Iris pigment epithelial cell (primary cell): Measurements from ENCODE around the gene KRT8.

ENCODE experiments used
- DNase-seq: peaks from one replicate; pipeline ENCODE4 v3.0.0-alpha.2; 2011; ENCODE audit warnings: low read depth

Gene KRT8

GRCh38 chr12:52904509-52905300 is at the start of gene KRT8:
TSS of gene KRT8 (minus strand) at chr12:52905076. CDS start at chr12:52904981, 95 bp downstream.
- DNase-seq, result peak; percentile 62

- DNase-seq, result no peak
Measured at GRCh38 chr12:52953181-52953841, 48.4 kb upstream of the KRT8 start.

GRCh38 chr12:52952076-52952801 is 47.4 kb upstream of the KRT8 start:
- DNase-seq, result no peak

- DNase-seq, result no peak
Measured at GRCh38 chr12:52951640-52952039, 46.8 kb upstream of the KRT8 start.

- DNase-seq, result no peak
Measured at GRCh38 chr12:52951126-52951525, 46.2 kb upstream of the KRT8 start.

- DNase-seq, result no peak
Measured at GRCh38 chr12:52950553-52950952, 45.7 kb upstream of the KRT8 start.

GRCh38 chr12:52949413-52950331 is 44.8 kb upstream of the KRT8 start:
- peak; percentile 96 for DNase-seq

GRCh38 chr12:52947738-52948423 is 43.0 kb upstream of the KRT8 start:
- no peak for DNase-seq

- no peak for DNase-seq
Measured at GRCh38 chr12:52946797-52947547, 42.1 kb upstream of the KRT8 start.

GRCh38 chr12:52946334-52946733 is 41.5 kb upstream of the KRT8 start:
- no peak for DNase-seq

GRCh38 chr12:52945389-52946232 is 40.7 kb upstream of the KRT8 start:
- DNase-seq, result peak; percentile 74

- no peak for DNase-seq
Measured at GRCh38 chr12:52944683-52945388, 40.0 kb upstream of the KRT8 start.

- no peak for DNase-seq
Measured at GRCh38 chr12:52942901-52943181, 38.0 kb upstream of the KRT8 start.

GRCh38 chr12:52942066-52942900 is 37.4 kb upstream of the KRT8 start:
- no peak for DNase-seq

GRCh38 chr12:52929538-52929937 is 24.7 kb upstream of the KRT8 start:
- no peak for DNase-seq

- no peak for DNase-seq
Measured at GRCh38 chr12:52927964-52928363, 23.1 kb upstream of the KRT8 start.

- DNase-seq, result no peak
Measured at GRCh38 chr12:52926596-52927234, 21.8 kb upstream of the KRT8 start.
